ENCODE data around the gene YBEY. TPM values are rescaled to one million over a fixed set of nuclear protein-coding genes. Genes with fewer than 3 reads are reported as not detected.

The YBEY gene
- total and polyA plus RNA-seq, 2 of the 8 experiments (the other 6 are each of a cell fraction or from before 2014, with no cell fraction given), result 26.9 to 31.9 TPM

GRCh38 chr21:46345861-46346260, 59.7 kb downstream of the YBEY start:
- Histone ChIP-seq H4K20me1 (replicated peaks in 1 of 2; ENCODE audit: control insufficient read depth in 1 of 2, insufficient read depth in 2 of 2, low read length in 2 of 2) (peaks cover 7 to 9% of the 10 kb centered on the region in 2 experiments), H2AK5ac (ENCODE audit: low read depth, low read length) (no peak overlapping the region), H3K4me3 (ENCODE audit: extremely low read depth in 1 of 4, insufficient read depth in 2 of 4, low read depth in 3 of 4, low read length in 4 of 4) (no peak overlapping the region), H3K27ac (ENCODE audit: low read depth, low read length) (no peak overlapping the region), H3K9me3 (ENCODE audit: insufficient read depth in 2 of 2, low read depth in 1 of 2, low read length in 1 of 2) (no peaks in the 10 kb centered on the region), H2BK120ac (replicated peaks; ENCODE audit: low read depth, low read length) (no peak overlapping the region), H3K14ac (ENCODE audit: insufficient read length) (no peak overlapping the region), H2AFZ (ENCODE audit: low read length) (no peak overlapping the region), H4K91ac (replicated peaks; ENCODE audit: insufficient read length, low read length) (no peak overlapping the region), H3K4me1 (replicated peaks in 1 of 4; ENCODE audit: control insufficient read depth in 3 of 4, insufficient read depth in 4 of 4, low read length in 3 of 4) (no peaks in the 10 kb centered on the region), H3K79me2 (ENCODE audit: control insufficient read depth in 1 of 2, insufficient read depth in 2 of 2, low read length in 2 of 2) (peaks cover 0 to 22% of the 10 kb centered on the region in 2 experiments; a peak in 2 of 4 replicates), H3K27me3 (replicated peaks in 1 of 4; ENCODE audit: control insufficient read depth in 3 of 4, extremely low read depth in 1 of 4, insufficient read depth in 3 of 4, low read length in 3 of 4) (no peaks in the 10 kb centered on the region), H4K8ac (ENCODE audit: extremely low read depth, insufficient read depth, low read length) (no peak overlapping the region), H3K9ac (replicated peaks in 1 of 4; ENCODE audit: extremely low read depth in 1 of 4, low read depth in 3 of 4, low read length in 3 of 4) (no peak overlapping the region), H3K79me1 (ENCODE audit: low read depth, low read length) (peaks cover 6% of the 10 kb centered on the region), H4K5ac (ENCODE audit: insufficient read length, low read depth, low read length) (no peak overlapping the region), H2BK5ac (ENCODE audit: low read depth, low read length) (peak overlapping the region; percentile 66; the same call in 1 of the 2 replicates), H3K36me3 (ENCODE audit: control insufficient read depth in 2 of 4, insufficient read depth in 4 of 4, low read length in 3 of 4) (peaks cover 17 to 38% (median 26%) of the 10 kb centered on the region in 4 experiments; a peak in 7 of 8 replicates), H3K56ac (replicated peaks; ENCODE audit: insufficient read length, low read depth, low read length) (no peak overlapping the region), H2BK12ac (ENCODE audit: low read depth, low read length) (no peak overlapping the region), H3K23ac (ENCODE audit: insufficient read length) (no peak overlapping the region), H2BK15ac (ENCODE audit: low read length) (no peak overlapping the region), H3K4ac (replicated peaks; ENCODE audit: insufficient read length, low read depth, low read length) (no peak overlapping the region), H3K18ac (ENCODE audit: extremely low read depth, low read length) (no peak overlapping the region), H3K4me2 (ENCODE audit: insufficient read depth in 1 of 2, low read depth in 2 of 2, low read length in 2 of 2) (no peak overlapping the region), H2BK20ac (ENCODE audit: low read length) (no peak overlapping the region), H3K23me2 (ENCODE audit: low read depth, low read length) (no peaks in the 10 kb centered on the region)
- ChIA-PET POLR2A (ENCODE audit: partially characterized antibody) (no interaction called here), CTCF (ENCODE audit: partially characterized antibody) (no interaction called here)
- FAIRE-seq, result no peak
- TF ChIP-seq SIN3A (conservative IDR thresholded peaks at IDR 0.05 in 1 of 2, IDR thresholded peaks at IDR 0.05 in 1 of 2; ENCODE audit: low read depth in 1 of 2, low read length in 2 of 2) (no peak), TEAD4 (IDR thresholded peaks at IDR 0.05; ENCODE audit: low read depth, low read length) (no peak), TAF1 (IDR thresholded peaks at IDR 0.05; ENCODE audit: low read depth, low read length) (no peak), YY1 (IDR thresholded peaks at IDR 0.05; ENCODE audit: low read depth, low read length) (no peak), SP4 (IDR thresholded peaks at IDR 0.05; ENCODE audit: low read length) (no peak), USF2 (IDR thresholded peaks at IDR 0.05; ENCODE audit: low read length) (no peak), CREB1 (IDR thresholded peaks at IDR 0.05) (no peak), SUZ12 (IDR thresholded peaks at IDR 0.05; ENCODE audit: low read length) (no peak), EZH2 (IDR thresholded peaks at IDR 0.05; ENCODE audit: low read depth, low read length, severe bottlenecking) (no peak), SP2 (IDR thresholded peaks at IDR 0.05; ENCODE audit: low read length) (no peak), CBX5 (IDR thresholded peaks at IDR 0.05; ENCODE audit: low read depth, low read length) (no peak), SIRT6 (IDR thresholded peaks at IDR 0.05; ENCODE audit: low read length) (no peak), NANOG (IDR thresholded peaks at IDR 0.05; ENCODE audit: insufficient read depth, low read depth, low read length, poor library complexity, severe bottlenecking) (no peak)
- 89% methylated on average over 14 of the region's 14 CpGs; no CpG with 5 or more reads in 1 of the 2 experiments for WGBS, 2 experiments (ENCODE audit: extremely low coverage in 1 of 2, insufficient coverage in 1 of 2, insufficient read length in 1 of 2, insufficient replicate concordance in 2 of 2, low coverage in 1 of 2, low lambda C conversion rate in 2 of 2, missing lambda C conversion rate in 1 of 2)
- DNase-seq (ENCODE audit: low read depth in 1 of 2, low spot score in 2 of 2), result no peak

Measured in H1 (cell line).